Thyroid gland (tissue), 4 donors: ENCODE data around the gene KLK14. TPM values are rescaled to one million over a fixed set of nuclear protein-coding genes. Genes with fewer than 3 reads are reported as not detected.

Experiments used
- DNase-seq, 2 donors: peaks; one replicate each; pipeline ENCODE4 v3.0.0-alpha.2; 2019
- H3K27ac ChIP-seq, 3 donors: fragments of 200-600 bp; sonication (generic); 1 replicate in 2 of 3; 2 replicates in 1 of 3; pipeline ENCODE4 v1.5.1; 2016 to 2019; ENCODE audit warnings: mild to moderate bottlenecking in 1 of 3, moderate library complexity in 1 of 3
- H3K27me3 ChIP-seq: fragments of 200-600 bp; sonication (generic); one replicate; pipeline ENCODE4 v1.5.1; 2019
- H3K36me3 ChIP-seq, 2 donors: fragments of 200-600 bp; sonication (generic); one replicate each; pipeline ENCODE4 v1.5.1; 2016 to 2019
- H3K4me1 ChIP-seq, 2 donors: fragments of 200-600 bp; sonication (generic); one replicate each; pipeline ENCODE4 v1.5.1; 2017 to 2019
- H3K4me3 ChIP-seq, 3 donors: fragments of 200-600 bp; sonication (generic); replicated peaks in 1 of 3; 1 replicate in 2 of 3; 2 replicates in 1 of 3; pipeline ENCODE4 v1.5.1; 2016; ENCODE audit warnings: mild to moderate bottlenecking in 1 of 3
- H3K9me3 ChIP-seq: fragments of 200-600 bp; sonication (generic); one replicate; pipeline ENCODE4 v1.5.1; 2017
- POLR2A ChIP-seq, 2 donors: fragments of 450-650 bp; IDR thresholded peaks; one replicate each; pipeline ENCODE4 v1.6.1; 2017; ENCODE audit warnings: antibody characterized with exemption in 2 of 2, mild to moderate bottlenecking in 2 of 2, moderate library complexity in 1 of 2
- WGBS, 2 donors: methylation state at CpG; one replicate each; pipeline ENCODE4 v1.1.5; 2017; 5-methylcytosine and 5-hydroxymethylcytosine counted together
- intact Hi-C: fragments of 100-400 bp; cut with DNase I; formaldehyde crosslinking; loops from one replicate; pipeline ENCODE4 v1.15.1; 2023
- total RNA-seq, 4 donors: library from RNA; depleted of rRNA; stranded (reverse); fragments of >200 nt; gene quantifications; one replicate each; pipeline ENCODE4 v1.2.3, GENCODE V29; 2016
- TF ChIP-seq, protein P1 (sequence below), 6 experiments: fragments of 200-600 bp in 3 of 6; fragments of 450-650 bp in 3 of 6; sonication (generic) in 3 of 6; IDR thresholded peaks; one replicate each; pipeline ENCODE4 v1.5.1; 2016 to 2019; ENCODE audit warnings: antibody characterized with exemption in 6 of 6, mild to moderate bottlenecking in 2 of 6, inconsistent platforms in 1 of 6, moderate library complexity in 1 of 6

Gene KLK14
- total RNA-seq, 4 donors from 2014 or later = not detected

DNA sequence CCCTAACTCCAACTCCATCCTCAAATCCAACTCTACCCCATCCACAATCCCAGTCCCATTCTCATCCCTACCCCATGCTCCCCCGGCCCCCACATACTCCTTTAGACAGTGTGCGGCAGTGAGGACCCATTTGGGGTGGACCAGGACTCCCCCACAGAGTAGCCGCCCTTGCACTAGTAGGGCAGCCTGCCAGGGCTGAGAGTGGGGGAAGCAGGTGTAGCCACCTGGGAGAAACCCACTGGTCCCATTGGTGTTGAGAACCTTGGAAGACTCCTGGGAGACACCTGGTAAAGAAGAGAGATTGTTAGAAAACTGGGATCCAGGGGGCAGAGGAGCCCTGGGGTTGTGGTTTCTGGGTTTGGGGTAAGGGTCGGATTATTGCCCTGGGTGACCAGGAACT is 22.4 kb downstream of the KLK14 start:
- WGBS, 2 donors = 63 to 90% methylated on average over 4 of the region's 4 CpGs
- no peak for DNase-seq
- TF ChIP-seq, protein P1, sequence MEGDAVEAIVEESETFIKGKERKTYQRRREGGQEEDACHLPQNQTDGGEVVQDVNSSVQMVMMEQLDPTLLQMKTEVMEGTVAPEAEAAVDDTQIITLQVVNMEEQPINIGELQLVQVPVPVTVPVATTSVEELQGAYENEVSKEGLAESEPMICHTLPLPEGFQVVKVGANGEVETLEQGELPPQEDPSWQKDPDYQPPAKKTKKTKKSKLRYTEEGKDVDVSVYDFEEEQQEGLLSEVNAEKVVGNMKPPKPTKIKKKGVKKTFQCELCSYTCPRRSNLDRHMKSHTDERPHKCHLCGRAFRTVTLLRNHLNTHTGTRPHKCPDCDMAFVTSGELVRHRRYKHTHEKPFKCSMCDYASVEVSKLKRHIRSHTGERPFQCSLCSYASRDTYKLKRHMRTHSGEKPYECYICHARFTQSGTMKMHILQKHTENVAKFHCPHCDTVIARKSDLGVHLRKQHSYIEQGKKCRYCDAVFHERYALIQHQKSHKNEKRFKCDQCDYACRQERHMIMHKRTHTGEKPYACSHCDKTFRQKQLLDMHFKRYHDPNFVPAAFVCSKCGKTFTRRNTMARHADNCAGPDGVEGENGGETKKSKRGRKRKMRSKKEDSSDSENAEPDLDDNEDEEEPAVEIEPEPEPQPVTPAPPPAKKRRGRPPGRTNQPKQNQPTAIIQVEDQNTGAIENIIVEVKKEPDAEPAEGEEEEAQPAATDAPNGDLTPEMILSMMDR (IDR thresholded peaks at IDR 0.05) = no peak
- TF ChIP-seq POLR2A (IDR thresholded peaks at IDR 0.05) = no peak
- Histone ChIP-seq H3K27me3 (no peaks in the 10 kb centered on the region), H3K36me3 (no peaks in the 10 kb centered on the region), H3K27ac (no peak overlapping the region), H3K4me3 (no peak overlapping the region), H3K9me3 (no peaks in the 10 kb centered on the region), H3K4me1 (peaks cover 4 to 7% of the 10 kb centered on the region in 2 donors)
- intact Hi-C loops = no loop called here

DNA sequence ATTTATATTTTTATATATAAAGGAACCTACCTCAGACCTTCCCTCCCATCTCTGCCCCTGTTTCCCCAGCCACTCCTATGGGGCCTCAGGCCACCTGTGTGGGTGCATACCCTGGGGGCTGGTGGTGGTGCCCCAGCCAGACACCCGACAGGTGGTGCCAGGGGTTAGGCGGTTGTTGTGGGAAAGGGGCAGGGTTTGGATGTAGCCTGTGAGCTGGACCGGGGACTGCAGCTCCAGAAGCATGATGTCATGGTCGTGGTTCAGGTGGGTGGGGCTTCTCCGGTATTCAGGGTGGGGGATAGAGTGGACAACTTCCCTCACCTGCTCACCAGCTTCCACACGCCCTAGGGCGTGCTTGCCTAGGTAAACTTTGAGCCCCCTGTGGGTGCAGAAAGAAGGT is 23.0 kb downstream of the KLK14 start:
- Histone ChIP-seq H3K27ac (no peak overlapping the region), H3K27me3 (no peaks in the 10 kb centered on the region), H3K4me1 (peaks cover 0 to 2% of the 10 kb centered on the region in 2 donors), H3K9me3 (no peaks in the 10 kb centered on the region), H3K4me3 (no peak overlapping the region), H3K36me3 (no peaks in the 10 kb centered on the region)
- intact Hi-C loops = no loop called here
- DNase-seq = no peak
- WGBS, 2 donors = 81 to 84% methylated on average over 7 of the region's 7 CpGs
- no peak for TF ChIP-seq POLR2A (IDR thresholded peaks at IDR 0.05)
- TF ChIP-seq, protein P1 (IDR thresholded peaks at IDR 0.05) = no peak

DNA sequence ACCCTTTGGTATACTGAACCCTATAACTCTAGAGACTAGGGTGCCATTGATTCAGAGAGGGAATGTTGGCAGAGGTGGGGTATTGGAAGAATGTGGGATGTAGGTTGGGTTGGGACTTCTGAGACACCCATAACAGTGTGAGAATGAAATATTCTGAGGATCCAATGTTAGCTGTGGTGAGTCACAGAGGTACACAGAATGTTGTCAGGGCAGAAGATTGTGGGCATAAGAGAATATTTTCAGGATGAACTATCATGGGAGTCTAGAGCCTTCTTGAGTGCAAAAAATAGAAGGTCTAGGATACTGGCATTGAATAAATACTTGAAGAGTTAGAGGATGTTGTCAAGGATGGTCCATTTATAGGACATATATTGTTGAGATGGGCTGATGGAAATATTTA is 26.8 kb downstream of the KLK14 start:
- H3K36me3 ChIP-seq = no peaks in the 10 kb centered on the region
- no peak overlapping the region for H3K27ac ChIP-seq
- no peak overlapping the region for H3K4me3 ChIP-seq
- intact Hi-C loops = no loop called here
- no peaks in the 10 kb centered on the region for H3K9me3 ChIP-seq
- TF ChIP-seq, protein P1 (IDR thresholded peaks at IDR 0.05) = no peak
- no peak for TF ChIP-seq POLR2A (IDR thresholded peaks at IDR 0.05)
- no peaks in the 10 kb centered on the region for H3K27me3 ChIP-seq
- no peak for DNase-seq
- no peaks in the 10 kb centered on the region for H3K4me1 ChIP-seq

DNA sequence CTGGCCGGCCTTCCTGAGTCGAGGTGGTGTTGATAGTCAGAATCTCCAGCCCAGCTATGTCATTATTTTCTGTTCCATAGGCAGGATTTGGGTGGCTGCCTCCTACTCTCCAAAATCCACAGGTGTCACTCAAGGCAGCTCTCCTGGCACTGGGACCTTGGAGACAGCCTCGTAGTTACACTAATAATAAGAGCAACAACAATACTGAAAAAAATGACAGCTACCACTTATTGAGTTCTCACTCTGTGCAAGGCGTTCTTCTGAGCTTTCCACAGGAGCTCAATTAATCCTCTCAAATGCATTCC is 35.7 kb downstream of the KLK14 start:
- DNase-seq = peak in 1 of 2 donors; percentile 4
- H3K36me3 ChIP-seq = no peaks in the 10 kb centered on the region
- intact Hi-C loops = no loop called here
- no peak overlapping the region for H3K4me3 ChIP-seq
- H3K27ac ChIP-seq = no peak overlapping the region
- WGBS, 2 donors = 3 to 10% methylated on average over 4 of the region's 4 CpGs
- H3K27me3 ChIP-seq = no peaks in the 10 kb centered on the region
- no peaks in the 10 kb centered on the region for H3K9me3 ChIP-seq
- no peak for TF ChIP-seq POLR2A (IDR thresholded peaks at IDR 0.05)
- TF ChIP-seq, protein P1 (IDR thresholded peaks at IDR 0.05) = no peak
- H3K4me1 ChIP-seq = no peaks in the 10 kb centered on the region

DNA sequence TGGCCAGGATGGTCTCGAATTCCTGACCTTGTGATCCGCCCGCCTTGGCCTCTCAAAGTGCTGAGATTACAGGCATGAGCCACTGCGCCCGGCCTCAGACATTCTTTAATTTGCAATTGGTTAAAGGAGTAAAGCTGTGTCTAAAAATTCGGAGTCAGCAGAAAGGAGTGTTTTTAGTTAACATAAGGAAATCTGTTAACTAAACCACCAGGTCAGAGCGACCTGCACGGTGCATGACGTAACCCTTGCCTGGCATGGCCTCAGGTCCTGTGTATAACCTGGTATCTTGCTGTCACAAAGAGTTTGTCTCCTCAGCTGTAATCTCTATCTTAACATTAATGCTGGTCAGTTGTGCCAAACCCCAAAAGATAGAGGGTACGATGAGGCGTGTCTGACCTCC is 38.4 kb downstream of the KLK14 start:
- TF ChIP-seq, protein P1 (IDR thresholded peaks at IDR 0.05) = no peak
- no peak for TF ChIP-seq POLR2A (IDR thresholded peaks at IDR 0.05)
- no peak overlapping the region for H3K27ac ChIP-seq
- no peaks in the 10 kb centered on the region for H3K36me3 ChIP-seq
- no peak for DNase-seq
- 67 to 70% methylated on average over 11 of the region's 11 CpGs for WGBS, 2 donors
- H3K4me3 ChIP-seq = no peak overlapping the region
- no peaks in the 10 kb centered on the region for H3K27me3 ChIP-seq
- intact Hi-C loops = no loop called here
- H3K9me3 ChIP-seq = no peaks in the 10 kb centered on the region
- H3K4me1 ChIP-seq = no peaks in the 10 kb centered on the region
